ENCODE data around the gene CATSPERZ.

CATSPERZ gene

DNA sequence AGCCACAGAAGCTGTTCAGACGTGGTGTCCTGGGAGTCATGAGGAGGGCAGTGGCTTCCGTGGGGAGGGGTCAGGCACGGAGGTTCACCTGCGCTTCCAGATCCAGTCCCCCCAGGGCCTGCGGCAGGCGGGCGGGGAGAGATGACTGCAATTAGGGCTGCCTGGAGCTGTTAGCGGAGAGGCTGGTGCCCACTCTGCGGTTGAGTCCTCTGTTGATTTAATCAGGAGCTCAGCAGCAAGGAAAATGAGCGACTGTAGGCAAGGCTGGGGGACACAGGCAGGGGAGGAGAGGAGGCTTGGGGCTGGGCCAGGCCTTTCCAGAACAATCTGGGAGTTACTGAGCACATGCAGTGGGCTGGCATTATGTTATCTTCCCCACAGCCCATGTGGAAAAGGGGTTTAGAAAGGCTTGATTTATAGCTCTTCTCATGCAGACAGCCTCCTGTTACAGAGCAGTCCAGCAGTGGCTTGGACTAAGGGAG is 35.7 kb upstream of the CATSPERZ start:
- DNase-seq: no peak

DNA sequence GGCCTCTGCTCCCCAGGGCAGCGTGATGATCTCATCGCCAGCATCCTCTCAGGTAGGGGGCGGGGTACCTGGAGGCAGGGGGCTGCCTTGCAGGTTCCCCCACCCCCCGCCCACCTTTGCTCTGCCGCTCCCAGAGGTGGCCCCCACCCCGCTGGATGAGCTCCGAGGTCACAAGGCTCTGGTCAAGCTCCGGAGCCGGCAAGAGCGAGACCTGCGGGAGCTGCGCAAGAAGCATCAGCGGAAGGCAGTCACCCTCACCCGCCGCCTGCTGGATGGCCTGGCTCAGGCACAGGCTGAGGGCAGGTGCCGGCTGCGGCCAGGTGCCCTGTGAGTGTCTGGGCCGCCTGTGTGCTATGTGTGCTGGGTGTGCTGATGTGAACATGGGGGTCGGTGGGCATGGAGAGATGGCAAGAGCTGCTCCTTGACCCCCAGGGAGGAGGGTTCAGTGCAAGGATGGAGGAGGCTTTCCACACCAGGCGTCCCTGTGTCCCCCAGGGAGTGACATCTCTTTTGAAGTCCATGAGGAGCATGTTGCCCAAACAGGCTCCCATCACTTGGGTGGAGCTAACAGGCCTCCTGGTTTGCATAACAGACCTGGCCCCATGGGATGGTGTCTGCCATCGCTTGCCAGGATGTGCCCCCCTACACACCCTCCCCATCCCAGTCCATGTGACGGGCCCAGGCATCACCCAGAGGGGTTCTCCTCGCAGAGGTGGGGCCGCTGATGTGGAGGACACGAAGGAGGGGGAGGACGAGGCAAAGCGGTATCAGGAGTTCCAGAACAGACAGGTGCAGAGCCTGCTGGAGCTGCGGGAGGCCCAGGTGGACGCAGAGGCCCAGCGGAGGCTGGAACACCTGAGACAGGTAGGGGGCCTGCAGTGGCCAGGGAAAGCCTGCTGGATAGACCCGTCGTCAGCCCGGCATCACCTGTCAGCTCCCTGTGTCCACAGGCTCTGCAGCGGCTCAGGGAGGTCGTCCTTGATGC is 34.7 kb upstream of the CATSPERZ start:
- no peak for DNase-seq

DNA sequence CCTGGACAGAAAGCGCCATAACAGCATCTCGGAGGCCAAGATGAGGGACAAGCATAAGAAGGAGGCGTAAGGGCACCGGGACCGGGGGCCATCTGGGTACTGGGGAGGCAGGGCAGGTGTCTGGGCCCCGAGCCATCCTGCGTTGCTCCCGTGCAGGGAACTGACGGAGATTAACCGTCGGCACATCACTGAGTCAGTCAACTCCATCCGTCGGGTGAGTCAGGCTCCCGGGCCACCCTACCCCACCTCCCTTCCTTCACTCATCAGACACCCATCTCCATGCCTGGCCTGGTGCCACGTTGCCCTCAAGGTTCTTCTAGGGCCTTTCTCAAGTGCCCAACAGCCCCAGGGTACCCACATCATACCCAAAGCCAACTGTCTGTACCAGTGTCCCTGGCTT is 33.8 kb upstream of the CATSPERZ start:
- DNase-seq: no peak

DNA sequence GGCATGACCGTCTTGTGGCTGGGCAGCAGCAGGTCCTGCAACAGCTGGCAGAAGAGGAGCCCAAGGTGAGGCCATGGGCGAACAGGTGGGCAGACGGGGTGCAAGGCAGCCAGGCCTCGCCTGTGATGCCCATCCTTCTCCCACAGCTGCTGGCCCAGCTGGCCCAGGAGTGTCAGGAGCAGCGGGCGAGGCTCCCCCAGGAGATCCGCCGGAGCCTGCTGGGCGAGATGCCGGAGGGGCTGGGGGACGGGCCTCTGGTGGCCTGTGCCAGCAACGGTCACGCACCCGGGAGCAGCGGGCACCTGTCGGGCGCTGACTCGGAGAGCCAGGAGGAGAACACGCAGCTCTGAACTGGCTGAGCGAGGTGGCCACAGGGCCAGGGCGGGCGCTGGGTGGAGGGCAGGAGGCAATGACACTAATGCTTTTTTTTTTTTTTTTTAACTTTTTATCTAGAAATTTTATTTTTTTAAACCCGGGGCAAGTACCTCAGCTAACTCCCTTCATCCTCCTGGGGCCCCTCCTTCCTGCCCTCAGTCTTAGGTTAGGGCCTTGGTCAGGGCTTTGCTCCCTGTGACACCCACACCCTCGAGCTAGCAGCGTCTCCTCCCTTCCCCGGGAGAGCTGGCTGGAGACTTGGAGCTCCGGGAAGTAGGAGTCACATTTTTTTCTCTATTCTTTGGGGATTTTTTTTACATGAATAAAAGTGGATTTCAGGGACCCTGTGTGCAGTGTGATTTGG is 32.8 kb upstream of the CATSPERZ start:
- no peak for DNase-seq

DNA sequence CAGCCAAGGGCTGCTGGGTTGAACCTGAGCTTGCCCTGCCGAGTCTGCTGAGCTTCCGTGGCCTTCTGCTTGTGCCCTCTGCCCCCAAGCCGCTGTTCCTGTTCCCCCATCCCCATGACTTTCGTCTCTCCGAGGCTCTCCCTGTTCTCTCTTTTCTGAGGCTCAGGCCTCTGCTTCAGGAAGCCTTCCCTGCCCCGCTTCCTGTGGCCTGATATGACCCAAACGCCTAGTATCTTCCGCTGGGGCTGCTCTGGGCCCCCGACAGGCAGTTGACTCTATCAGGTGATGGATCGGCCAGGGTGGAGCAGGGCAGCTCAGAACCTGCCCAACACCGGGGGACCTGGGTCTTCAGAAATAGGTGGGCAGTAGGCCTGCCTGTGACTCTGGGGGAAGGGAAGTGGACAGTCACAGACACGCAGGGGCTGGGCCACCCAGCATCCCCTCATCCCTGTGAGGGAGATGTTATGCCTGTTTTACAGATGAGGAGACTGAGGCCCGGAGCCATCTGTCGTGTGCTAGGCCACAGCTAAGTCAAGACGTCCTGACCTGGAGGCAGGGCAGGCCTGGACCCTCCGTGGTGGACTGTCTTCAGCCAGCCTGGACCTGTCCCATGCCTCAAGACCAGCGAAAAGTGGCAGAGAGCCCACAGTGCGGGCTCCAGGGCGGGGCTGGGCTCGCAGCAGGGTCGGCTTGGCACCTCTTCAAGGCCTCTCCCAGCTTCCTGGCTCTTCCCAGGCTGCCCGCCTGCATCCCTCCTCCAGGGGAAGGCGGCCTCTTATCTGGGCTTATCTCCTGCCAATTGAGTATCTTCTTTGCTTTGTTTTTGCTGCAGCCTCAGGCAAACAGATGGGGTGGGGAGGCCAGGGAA is 31.9 kb upstream of the CATSPERZ start:
- DNase-seq: peak in 1 of 2 experiments; percentile 68

DNA sequence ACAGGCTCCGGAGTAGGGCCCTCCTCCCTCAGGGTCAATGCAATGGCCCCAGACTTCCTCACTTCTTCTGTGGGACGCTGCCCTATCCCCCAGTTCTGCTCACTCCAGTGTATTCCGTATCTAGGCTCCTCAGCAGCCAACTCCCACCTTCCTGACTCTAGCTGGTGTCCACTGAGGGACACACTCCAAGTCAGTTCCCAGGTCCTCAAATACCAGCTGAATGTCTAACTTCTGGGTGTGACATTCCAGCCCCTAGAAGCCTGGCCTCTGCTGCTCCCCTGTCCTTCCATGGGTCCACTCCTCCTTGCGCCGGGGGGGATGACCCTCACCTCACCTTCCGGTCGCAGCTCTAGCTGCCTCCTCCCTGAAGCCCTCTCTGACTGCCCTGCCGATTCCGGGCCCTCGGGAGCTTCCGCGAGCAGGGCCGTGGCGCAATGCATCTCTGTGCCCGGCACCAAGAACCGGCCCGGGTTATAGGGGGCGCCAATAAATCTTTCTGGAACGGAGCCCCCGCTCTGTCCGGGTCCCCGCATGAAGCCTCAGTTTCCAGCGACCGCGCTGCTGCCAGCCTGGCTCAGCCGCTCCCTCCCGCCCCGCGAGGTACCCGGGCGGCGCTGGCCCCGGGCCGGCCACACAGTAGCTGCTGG is 31.1 kb upstream of the CATSPERZ start:
- no peak for DNase-seq

DNA sequence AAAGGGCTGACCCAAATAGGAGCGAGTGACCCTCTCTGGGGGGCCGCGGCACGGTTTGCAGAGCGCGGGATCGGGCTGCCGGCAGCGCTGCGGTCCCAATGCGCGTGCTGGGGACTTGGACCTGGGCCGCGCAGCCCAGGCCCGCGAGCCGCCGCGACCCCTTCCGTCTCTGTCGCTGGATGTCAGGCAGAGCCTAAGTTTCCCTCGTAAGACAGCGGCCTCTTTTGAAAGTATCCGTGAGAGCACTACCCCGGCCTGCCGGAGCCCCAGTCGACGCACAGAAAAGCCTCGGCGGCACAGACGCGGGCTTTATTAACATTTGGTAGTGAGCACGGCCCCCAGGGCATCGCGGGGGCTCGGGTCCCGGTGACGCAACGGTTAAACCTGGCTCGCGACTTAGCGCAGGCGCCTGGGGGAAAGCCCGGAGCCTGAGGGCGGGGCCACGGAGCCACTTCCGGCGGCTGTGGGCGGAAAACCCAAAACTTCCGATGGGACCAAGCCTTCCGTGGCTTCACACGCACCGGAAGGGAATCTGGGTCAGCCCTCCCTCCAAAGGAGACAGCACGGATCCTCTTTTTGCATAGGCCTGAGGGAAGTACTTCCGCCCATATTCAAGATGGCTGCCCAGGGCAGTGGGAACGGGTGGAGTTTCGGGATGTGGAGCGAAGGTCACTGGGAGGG is 30.5 kb upstream of the CATSPERZ start:
- DNase-seq: peak; percentile 100

DNA sequence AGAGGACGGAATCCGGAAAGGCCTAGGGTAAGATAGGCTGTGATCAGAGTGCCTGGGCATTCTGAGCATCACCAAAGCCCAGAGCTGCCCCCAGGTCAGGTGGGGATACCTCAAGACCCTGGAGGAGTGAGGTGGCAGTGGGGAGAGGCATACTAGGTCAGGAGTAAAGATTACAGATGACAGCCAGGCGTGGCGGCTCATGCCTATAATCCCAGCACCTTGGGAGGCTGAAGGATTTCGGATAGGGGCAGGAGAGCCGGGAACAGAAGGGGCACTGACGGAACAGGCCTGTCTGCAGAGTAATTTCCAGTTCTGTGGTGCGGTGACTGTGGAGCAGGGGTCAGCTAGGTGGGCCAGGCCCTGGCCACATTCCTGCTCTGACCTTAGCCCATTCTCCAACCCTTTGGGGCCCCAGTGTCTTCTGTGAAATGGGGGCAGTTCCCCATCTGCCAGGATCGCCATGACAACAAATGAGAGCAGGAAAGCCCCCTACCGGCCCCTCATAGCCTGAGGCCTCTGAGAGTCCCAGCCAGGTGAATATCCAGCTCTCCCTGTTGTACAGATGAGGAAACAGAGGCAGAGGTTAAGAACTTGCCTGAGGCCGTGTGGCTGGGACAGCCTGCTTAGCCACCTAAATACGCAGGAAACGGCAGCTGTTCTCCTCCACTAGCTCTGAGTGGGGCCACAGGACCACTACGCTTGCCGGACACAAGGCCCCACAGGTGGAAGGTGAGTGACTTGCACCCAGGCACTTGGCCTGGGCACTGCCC is 24.9 kb upstream of the CATSPERZ start:
- DNase-seq: no peak

DNA sequence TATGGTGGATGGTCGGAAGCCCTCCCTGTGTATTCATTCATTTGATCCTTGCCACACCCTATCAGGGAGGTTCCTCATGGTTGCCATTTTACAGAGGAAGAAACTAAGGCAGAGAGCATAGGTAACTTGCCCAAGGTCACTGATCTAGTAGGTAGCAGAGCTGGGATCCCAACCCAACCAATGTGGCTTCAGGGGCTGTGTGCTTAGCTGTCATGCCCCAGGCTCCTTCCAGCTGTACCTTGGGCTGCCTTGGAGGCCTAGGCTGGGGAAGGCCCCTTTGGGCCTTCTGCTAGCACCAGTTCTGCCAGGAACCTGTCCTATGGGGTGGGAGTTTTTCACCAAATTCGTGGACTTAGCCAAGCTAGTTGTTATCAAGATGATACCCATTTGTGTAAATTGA is 24.3 kb upstream of the CATSPERZ start:
- DNase-seq: no peak

DNA sequence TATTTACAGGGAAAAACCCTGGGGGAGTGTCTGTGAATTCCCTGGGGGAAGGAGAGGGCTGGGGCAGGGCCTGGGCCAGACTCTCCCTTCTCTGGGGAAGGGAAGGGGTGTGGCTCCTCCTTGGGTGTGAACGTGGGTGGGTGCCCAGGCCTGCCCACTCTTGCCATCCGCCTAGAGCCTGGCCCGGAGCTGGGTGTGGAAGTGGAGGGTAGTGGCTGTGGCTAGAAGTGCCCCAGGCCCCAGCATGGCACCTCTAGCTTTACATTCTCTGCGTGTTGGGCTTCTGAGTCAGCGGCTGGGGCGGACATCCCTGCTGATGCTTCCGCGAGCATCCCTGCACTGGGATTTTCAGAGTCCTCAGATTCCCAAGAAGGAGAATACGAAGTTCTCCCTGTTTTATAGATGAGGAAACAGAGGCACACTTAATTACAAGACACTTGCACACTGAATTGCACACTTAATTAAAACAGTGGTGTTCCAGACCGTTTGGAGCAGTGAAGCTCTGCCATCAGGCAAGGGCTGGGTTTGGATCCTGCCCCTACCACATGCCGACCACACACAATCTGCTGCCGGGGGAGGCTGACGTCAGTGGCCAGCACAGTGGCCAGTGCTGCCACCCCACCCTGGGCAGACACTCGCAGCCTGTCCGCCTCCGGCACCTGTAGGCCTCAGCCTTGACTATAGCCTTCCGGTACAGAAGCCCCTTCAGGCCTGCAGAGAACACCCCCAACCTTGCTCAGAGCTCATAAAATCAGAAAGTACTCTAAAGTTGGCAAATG is 23.3 kb upstream of the CATSPERZ start:
- DNase-seq: no peak

DNA sequence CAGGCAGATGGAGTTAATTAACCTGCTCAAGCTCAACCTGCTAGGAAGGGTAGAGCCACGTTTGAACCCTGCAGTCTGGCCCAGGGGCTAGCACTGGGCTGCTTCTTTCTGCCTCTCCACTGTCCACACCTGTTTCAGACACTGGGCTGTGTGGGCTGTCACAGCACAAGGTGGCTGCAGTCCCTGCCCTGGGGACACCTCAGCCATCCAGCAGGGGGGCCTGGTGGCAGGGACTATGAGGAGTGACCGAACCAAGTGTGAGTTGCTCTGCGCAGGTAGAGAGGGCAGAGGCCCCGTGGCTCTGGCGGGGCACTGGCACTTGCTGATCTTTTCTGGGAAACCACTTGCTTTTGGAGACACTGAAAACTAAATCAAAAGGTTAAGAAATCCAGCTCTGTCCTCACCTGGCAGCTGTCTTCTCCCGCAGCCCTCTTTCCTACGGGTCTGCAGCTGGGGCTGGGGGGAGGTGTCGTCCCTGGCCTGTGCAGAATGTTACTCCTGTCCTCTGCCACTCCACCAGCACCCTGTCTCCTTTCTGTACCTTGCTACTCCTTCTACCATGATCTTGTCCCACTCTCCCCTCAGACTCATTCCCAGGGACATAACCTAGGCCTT is 21.5 kb upstream of the CATSPERZ start:
- no peak for DNase-seq

DNA sequence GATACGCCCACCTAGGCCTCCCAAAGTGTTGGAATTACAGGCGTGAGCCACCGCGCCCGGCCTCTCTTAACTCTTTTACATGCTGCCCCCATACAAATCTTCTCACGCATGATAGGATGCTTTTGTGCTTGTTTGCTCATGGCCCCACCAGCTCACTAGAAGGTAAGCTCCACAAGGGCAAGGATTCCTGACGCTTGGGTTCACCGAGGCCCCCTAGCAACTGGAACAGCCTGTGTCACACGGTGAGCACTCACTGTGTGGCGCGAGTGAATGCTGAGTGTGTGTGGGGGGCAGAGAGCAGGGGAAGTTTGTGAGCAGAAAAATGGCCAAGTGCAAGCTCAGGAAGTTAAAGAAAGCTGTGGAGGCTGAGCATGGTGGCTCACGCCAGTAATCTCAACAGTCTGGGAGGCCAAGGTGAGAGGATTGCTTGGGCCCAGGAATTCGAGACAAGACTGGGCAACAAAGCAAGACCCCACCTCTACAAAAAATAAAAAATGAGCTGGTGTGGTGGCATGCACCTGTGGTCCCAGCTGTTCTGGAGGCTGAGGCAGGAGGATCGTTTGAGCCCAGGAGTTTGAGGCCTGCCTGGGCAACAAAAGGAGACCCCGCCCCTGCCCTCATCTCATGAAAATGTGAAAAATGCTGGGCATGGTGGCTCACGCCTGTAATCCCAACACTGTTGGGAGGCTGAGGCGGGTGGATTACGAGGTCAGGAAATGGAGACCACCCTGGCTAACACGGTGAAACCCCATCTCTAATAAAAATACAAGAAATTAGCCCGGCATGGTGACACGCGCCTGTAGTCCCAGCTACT is 18.0 kb upstream of the CATSPERZ start:
- no peak for DNase-seq

DNA sequence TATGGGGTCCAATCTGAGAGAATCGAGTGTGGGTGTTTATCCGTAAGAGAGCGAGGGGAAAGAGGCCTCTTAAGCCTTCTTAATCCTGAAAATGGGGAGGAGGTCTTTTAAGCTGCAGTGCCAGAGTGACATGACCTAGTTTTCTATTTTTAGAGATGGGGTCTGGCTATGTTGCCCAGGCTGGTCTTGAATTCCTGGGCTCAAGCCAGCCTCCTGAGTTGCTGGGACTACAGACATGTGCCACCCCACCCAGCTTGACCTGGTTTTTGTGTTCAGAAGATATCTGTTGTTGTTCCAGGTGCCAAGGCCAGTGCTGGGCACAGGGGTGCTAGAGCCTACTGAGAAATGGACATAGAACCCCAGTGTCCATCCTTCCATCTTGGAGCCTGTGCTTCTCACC is 17.1 kb upstream of the CATSPERZ start:
- no peak for DNase-seq

DNA sequence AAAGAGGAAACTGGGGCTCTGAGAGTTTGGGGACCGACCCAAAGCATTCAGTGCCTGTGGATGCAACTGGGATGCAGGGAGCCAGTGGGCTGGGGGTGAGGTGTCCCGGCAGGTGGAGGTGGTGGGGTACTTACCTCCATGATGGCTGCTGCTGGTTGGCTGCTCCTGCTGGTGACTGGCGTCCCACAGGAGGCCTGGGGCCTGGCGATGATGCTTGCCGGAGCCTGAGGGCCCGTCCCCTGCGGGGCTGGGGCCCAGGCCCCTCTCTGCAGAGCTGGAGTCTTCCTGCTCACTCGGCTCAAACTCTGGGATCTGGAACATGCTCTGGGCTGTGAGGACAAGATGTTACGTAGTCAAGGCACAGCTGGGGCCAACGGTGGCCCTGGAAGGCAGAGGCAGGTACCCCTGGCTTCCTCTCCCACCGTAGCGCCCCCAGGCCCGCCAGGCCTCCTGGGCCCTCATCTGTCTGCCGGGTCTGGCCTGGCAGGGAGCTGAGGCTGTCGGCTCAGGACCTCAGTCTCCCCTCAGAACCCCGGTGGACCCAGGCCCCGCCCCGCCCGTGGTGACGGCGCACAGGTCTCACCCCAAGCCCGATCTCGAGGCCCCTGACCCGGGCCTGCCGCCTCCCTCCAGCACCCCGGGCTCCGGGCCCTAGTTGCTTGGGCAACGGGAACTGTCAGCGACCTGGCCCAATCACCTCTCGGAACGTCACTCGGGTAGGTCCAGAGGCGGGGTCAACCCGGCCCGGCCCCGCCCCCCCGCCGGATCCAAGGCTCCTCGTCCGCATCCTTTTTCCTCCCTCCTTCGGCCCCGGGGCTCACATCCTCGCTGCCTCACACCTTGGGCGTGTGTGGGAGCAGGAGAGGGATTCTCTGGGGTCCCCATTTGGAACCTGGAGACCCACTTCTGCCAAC is 15.9 kb upstream of the CATSPERZ start, which contains the start of gene BAD:
BAD (minus strand) TSS at position 618 of the 914 bp plus-strand sequence; CDS start at position 321, 297 bp downstream.
- DNase-seq: peak; percentile 89 to 97

DNA sequence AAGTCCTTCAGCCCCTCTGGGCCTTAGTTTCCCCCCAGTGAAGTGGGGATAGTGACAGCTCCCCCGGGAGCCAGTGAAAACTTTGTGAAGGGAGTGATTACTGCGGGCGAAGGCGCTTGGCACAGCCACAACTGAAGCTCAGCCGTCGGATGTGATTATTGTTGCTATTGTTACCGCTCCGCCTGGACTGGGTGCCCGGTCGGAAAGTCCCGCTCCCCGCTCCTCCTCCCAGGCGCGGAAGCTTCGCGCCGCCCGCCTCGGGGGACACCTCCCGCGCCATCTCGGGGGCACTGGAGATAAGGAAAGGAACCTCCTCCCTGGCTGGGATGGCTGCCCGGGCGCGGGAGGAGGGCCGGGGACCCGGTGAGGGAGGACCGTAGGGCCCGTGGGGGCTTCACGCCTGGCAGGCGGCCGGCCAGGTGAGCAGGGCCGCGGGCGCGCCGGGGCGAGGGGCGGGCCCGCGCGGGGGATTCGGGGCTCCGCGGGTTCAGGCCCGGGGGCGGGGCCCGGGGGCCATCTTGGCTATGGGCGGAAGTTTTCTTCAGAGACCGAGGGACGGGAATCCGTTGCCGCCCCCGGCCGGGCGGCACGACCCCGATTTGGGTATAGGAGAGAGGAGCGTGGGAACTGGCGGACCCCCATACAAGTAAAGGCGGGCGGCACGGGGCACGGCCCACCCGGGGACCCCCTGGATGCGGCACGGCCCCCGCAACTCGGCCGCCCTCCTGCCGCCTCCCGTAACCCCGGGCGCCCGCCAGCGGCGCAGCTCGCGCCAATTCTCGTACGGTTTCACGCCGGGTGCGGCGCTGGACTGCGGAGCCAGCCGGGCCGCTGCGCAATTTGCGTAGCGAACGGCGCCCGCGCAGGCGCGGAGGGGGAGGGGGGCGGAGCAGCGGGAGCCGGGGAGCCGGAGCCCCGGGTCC is 14.9 kb upstream of the CATSPERZ start, which contains the start of gene GPR137:
GPR137 (plus strand) TSS at position 887 of the 923 bp plus-strand sequence. CDS start 677 bp downstream, outside the sequence.
- peak; percentile 85 to 89 for DNase-seq
